Measurements from ENCODE around the gene LYPD3. TPM values are rescaled to one million over a fixed set of nuclear protein-coding genes. Genes with fewer than 3 reads are reported as not detected.

LYPD3 gene
- total and polyA plus RNA-seq, 7 experiments from 2014 or later = 1.1 to 30.6 (median 6.5) TPM

- peak overlapping the region; percentile 92 for H3K27ac ChIP-seq (ENCODE audit: low read depth, low read length)
- intact Hi-C loops (cut with micrococcal nuclease) = no loop called here
- Mint-ChIP-seq H3K36me3 (peaks cover 0 to 17% (median 6%) of the 10 kb centered on the region in 5 donors), H3K27me3 (no peaks in the 10 kb centered on the region), H3K27ac (peak overlapping the region in 8 of 9 donors; percentile 95 to 100 (median 98)), H3K4me3 (no peak overlapping the region), H3K9me3 (no peaks in the 10 kb centered on the region), H3K4me1 (peaks cover 12 to 40% (median 36%) of the 10 kb centered on the region in 7 donors)
- H3K9me3 ChIP-seq (ENCODE audit: control insufficient read depth in 2 of 3, low read length in 3 of 3) = no peaks in the 10 kb centered on the region
- H3K36me3 ChIP-seq (ENCODE audit: control insufficient read depth in 2 of 3, insufficient read depth in 3 of 3, low read length in 3 of 3) = peaks cover 0 to 14% (median 0%) of the 10 kb centered on the region in 3 experiments
- peaks cover 9 to 17% of the 10 kb centered on the region in 2 donors for H3K4me1 ChIP-seq (ENCODE audit: control insufficient read depth in 2 of 2, insufficient read depth in 2 of 2, low read length in 2 of 2)
- H3K27me3 ChIP-seq (ENCODE audit: control insufficient read depth in 2 of 2, insufficient read depth in 2 of 2, low read length in 2 of 2) = no peaks in the 10 kb centered on the region
- ChIA-PET CTCF (interaction anchor here (0.6 to 0.7 kb wide), 2 partner anchors 62 to 1473 kb away, joined by 3 to 4 read pairs; no protein-coding TSS in a partner anchor), POLR2A (interaction anchor here (1.2 to 6.2 kb wide), 3 partner anchors 13 to 38 kb away, joined by 5 to 64 read pairs (median 7); no protein-coding TSS in a partner anchor)
- ATAC-seq (no peak), DNase-seq (no peak)
- no peak overlapping the region for H3K4me3 ChIP-seq (ENCODE audit: low read length)
These were observed 11.2 kb upstream of the LYPD3 start for GRCh38 chr19:43476606-43477005.

DNA sequence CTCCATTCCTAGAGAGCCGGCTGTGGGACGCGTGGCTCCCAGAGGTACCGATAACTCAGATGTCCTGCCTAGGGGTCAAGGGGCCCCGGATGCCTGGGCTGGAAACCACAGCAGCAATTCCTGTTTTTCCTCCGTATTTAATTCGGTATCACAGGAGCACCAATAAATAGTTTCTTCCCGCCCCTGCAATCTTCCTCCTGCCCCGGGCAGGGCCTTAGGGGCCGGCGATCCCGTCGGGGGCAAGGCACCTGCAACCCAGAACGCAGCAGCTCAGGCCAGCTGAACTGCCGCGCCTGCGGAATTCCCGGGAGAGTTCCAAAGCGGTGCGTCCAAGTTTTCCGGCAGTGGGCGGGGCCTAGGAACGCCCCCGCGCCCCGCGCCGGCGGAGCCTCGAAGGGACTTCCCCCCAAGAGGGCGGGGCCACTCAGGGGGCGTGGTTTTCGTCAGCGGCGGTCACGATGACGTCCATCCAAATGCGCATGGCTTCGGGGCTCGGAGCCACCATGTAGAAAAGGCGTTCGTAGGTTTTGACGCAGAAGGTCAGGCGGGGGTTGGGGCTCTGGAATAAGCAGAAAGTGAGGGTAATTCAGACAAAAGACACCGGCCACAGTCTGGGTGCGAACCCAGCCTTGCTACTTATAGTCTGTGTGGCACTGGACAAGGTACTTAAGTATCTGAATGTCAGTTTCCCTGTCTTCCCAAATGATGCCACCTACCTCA, 9.7 kb upstream of the LYPD3 start:
- DNase-seq (peak; percentile 95 to 99 (median 98)), ATAC-seq (peak; percentile 93)
- Histone ChIP-seq H3K36me3 (ENCODE audit: control insufficient read depth in 2 of 3, insufficient read depth in 3 of 3, low read length in 3 of 3) (peaks cover 0 to 14% (median 0%) of the 10 kb centered on the region in 3 experiments), H3K27me3 (ENCODE audit: control insufficient read depth in 2 of 2, insufficient read depth in 2 of 2, low read length in 2 of 2) (no peaks in the 10 kb centered on the region), H3K9me3 (ENCODE audit: control insufficient read depth in 2 of 3, low read length in 3 of 3) (no peaks in the 10 kb centered on the region), H3K4me1 (ENCODE audit: control insufficient read depth in 2 of 2, insufficient read depth in 2 of 2, low read length in 2 of 2) (peaks cover 9 to 30% of the 10 kb centered on the region in 2 donors), H3K4me3 (ENCODE audit: low read length) (peak overlapping the region; percentile 77), H3K27ac (ENCODE audit: low read depth, low read length) (peak overlapping the region; percentile 92)
- intact Hi-C loops (cut with micrococcal nuclease) = loop anchor here (1.0 kb wide), 5 partner anchors 12 to 121 kb away; partner anchors contain the start of genes PHLDB3 (in 2 of the 2), IRGQ (in 1 of the 2) and ZNF576 (in 1 of the 2)
- Mint-ChIP-seq H3K4me1 (peaks cover 13 to 55% (median 41%) of the 10 kb centered on the region in 7 donors), H3K27me3 (no peaks in the 10 kb centered on the region), H3K27ac (peak overlapping the region; percentile 93 to 100 (median 98)), H3K36me3 (peaks cover 0 to 13% (median 6%) of the 10 kb centered on the region in 5 donors), H3K4me3 (peak overlapping the region; percentile 75 to 93 (median 86)), H3K9me3 (no peaks in the 10 kb centered on the region)
- POLR2A ChIA-PET = interaction anchor here (1.3 to 6.2 kb wide), 4 partner anchors 9 to 58 kb away, joined by 3 to 64 read pairs (median 8); partner anchors contain the start of gene ZNF575
- CTCF ChIA-PET = interaction anchor here (0.6 kb wide), 1 partner anchor 36 kb away, joined by 3 read pairs; no protein-coding TSS in a partner anchor

DNA sequence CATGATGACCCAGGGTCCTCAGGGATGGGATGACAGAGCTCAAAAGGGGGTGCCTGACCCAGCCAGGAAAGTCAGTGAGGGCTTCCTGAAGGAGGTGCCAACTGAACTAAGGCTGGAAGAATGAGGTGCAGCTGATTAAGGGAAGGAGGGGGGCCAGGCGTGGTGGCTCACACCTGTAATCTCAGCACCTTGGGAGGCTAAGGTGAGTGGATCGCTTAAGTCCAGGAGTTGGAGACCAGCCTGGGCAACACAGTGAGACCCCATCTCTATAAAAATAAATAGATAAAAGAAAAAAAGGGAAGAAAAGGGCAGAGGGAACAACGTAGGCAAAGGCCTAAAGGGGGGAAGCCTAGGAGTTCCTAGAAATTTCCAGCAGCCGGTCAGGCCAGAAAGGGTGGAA, 9.1 kb upstream of the LYPD3 start:
- peaks cover 0 to 14% (median 0%) of the 10 kb centered on the region in 3 experiments for H3K36me3 ChIP-seq (ENCODE audit: control insufficient read depth in 2 of 3, insufficient read depth in 3 of 3, low read length in 3 of 3)
- intact Hi-C loops (cut with micrococcal nuclease) = no loop called here
- peaks cover 11 to 34% of the 10 kb centered on the region in 2 donors for H3K4me1 ChIP-seq (ENCODE audit: control insufficient read depth in 2 of 2, insufficient read depth in 2 of 2, low read length in 2 of 2)
- H3K9me3 ChIP-seq (ENCODE audit: control insufficient read depth in 2 of 3, low read length in 3 of 3) = no peaks in the 10 kb centered on the region
- no peaks in the 10 kb centered on the region for H3K9me3 Mint-ChIP-seq
- no peaks in the 10 kb centered on the region for H3K27me3 Mint-ChIP-seq
- CTCF ChIA-PET = interaction anchor here (0.6 kb wide), 2 partner anchors 9 to 35 kb away, joined by 3 to 4 read pairs; partner anchors contain the start of gene LYPD3
- no peak for ATAC-seq
- DNase-seq = no peak
- H3K4me1 Mint-ChIP-seq = peaks cover 13 to 62% (median 47%) of the 10 kb centered on the region in 7 donors
- no peaks in the 10 kb centered on the region for H3K27me3 ChIP-seq (ENCODE audit: control insufficient read depth in 2 of 2, insufficient read depth in 2 of 2, low read length in 2 of 2)
- peaks cover 0 to 13% (median 6%) of the 10 kb centered on the region in 5 donors for H3K36me3 Mint-ChIP-seq
- POLR2A ChIA-PET = interaction anchor here (0.6 to 6.2 kb wide), 6 partner anchors 8 to 82 kb away, joined by 3 to 64 read pairs (median 5); partner anchors contain the start of gene ZNF575
- no peak overlapping the region for H3K4me3 ChIP-seq (ENCODE audit: low read length)
- peak overlapping the region in 8 of 10 donors; percentile 75 to 93 (median 84) for H3K4me3 Mint-ChIP-seq
- peak overlapping the region; percentile 92 for H3K27ac ChIP-seq (ENCODE audit: low read depth, low read length)
- H3K27ac Mint-ChIP-seq = peak overlapping the region; percentile 2 to 100 (median 98)

- ATAC-seq (no peak), DNase-seq (no peak)
- intact Hi-C loops (cut with micrococcal nuclease) = no loop called here
- H3K27ac Mint-ChIP-seq = peak overlapping the region in 8 of 9 donors; percentile 82 to 99 (median 98)
- Histone ChIP-seq H3K4me3 (ENCODE audit: low read length) (no peak overlapping the region), H3K27ac (ENCODE audit: low read depth, low read length) (peak overlapping the region; percentile 93), H3K36me3 (ENCODE audit: control insufficient read depth in 2 of 3, insufficient read depth in 3 of 3, low read length in 3 of 3) (no peaks in the 10 kb centered on the region), H3K27me3 (ENCODE audit: control insufficient read depth in 2 of 2, insufficient read depth in 2 of 2, low read length in 2 of 2) (no peaks in the 10 kb centered on the region), H3K4me1 (ENCODE audit: control insufficient read depth in 2 of 2, insufficient read depth in 2 of 2, low read length in 2 of 2) (peaks cover 22 to 56% of the 10 kb centered on the region in 2 donors), H3K9me3 (ENCODE audit: control insufficient read depth in 2 of 3, low read length in 3 of 3) (no peaks in the 10 kb centered on the region)
- peak overlapping the region in 5 of 10 donors; percentile 32 to 82 (median 62) for H3K4me3 Mint-ChIP-seq
- H3K9me3 Mint-ChIP-seq = no peaks in the 10 kb centered on the region
- POLR2A ChIA-PET = interaction anchor here (1.2 to 1.4 kb wide), 2 partner anchors 16 to 33 kb away, joined by 5 read pairs; partner anchors contain the start of gene PHLDB3
- no peaks in the 10 kb centered on the region for H3K27me3 Mint-ChIP-seq
- CTCF ChIA-PET = no interaction called here
- peaks cover 0 to 5% (median 4%) of the 10 kb centered on the region in 5 donors for H3K36me3 Mint-ChIP-seq
- H3K4me1 Mint-ChIP-seq = peaks cover 30 to 91% (median 73%) of the 10 kb centered on the region in 7 donors
These were observed 5.7 kb upstream of the LYPD3 start for GRCh38 chr19:43471091-43471490.

DNA sequence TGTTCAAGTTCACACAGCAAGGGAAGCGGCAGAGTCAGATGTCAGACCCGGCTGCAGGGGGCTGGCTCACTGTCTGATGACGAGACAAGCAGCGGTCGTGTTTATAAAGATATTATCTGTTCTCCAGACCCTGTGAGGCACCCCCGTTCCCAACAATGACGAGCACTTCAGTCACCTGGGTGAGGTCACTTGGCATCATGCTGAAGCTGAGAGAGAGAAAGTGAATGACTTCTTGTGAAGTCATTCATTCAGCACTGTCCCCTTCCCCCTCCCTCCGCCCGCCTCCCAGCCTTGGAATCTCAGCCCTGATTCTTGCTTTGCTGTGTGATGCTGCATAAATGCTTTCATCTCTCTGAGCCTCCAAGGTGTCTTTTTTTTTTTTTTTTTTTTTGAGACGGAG, 4.9 kb upstream of the LYPD3 start:
- ATAC-seq (peak; percentile 84), DNase-seq (peak in 8 of 9 donors; percentile 36 to 100 (median 87))
- Mint-ChIP-seq H3K27ac (peak overlapping the region; percentile 77 to 99 (median 98)), H3K9me3 (no peaks in the 10 kb centered on the region), H3K27me3 (no peaks in the 10 kb centered on the region), H3K4me3 (peak overlapping the region in 9 of 10 donors; percentile 32 to 82 (median 70)), H3K4me1 (peaks cover 29 to 89% (median 74%) of the 10 kb centered on the region in 7 donors), H3K36me3 (peaks cover 0 to 1% (median under 1%) of the 10 kb centered on the region in 5 donors)
- no peaks in the 10 kb centered on the region for H3K27me3 ChIP-seq (ENCODE audit: control insufficient read depth in 2 of 2, insufficient read depth in 2 of 2, low read length in 2 of 2)
- H3K4me1 ChIP-seq (ENCODE audit: control insufficient read depth in 2 of 2, insufficient read depth in 2 of 2, low read length in 2 of 2) = peaks cover 17 to 49% of the 10 kb centered on the region in 2 donors
- CTCF ChIA-PET = interaction anchor here (0.7 kb wide), 1 partner anchor 39 kb away, joined by 3 read pairs; no protein-coding TSS in a partner anchor
- intact Hi-C loops (cut with micrococcal nuclease) = no loop called here
- H3K27ac ChIP-seq (ENCODE audit: low read depth, low read length) = peak overlapping the region; percentile 93
- H3K36me3 ChIP-seq (ENCODE audit: control insufficient read depth in 2 of 3, insufficient read depth in 3 of 3, low read length in 3 of 3) = no peaks in the 10 kb centered on the region
- POLR2A ChIA-PET = interaction anchor here (0.6 to 1.4 kb wide), 3 partner anchors 16 to 63 kb away, joined by 3 to 5 read pairs (median 5); partner anchors contain the start of genes PHLDB3 and ZNF575
- H3K9me3 ChIP-seq (ENCODE audit: control insufficient read depth in 2 of 3, low read length in 3 of 3) = no peaks in the 10 kb centered on the region
- H3K4me3 ChIP-seq (ENCODE audit: low read length) = no peak overlapping the region

- Histone ChIP-seq H3K4me1 (ENCODE audit: control insufficient read depth in 2 of 2, insufficient read depth in 2 of 2, low read length in 2 of 2) (peaks cover 19 to 55% of the 10 kb centered on the region in 2 donors), H3K36me3 (ENCODE audit: control insufficient read depth in 2 of 3, insufficient read depth in 3 of 3, low read length in 3 of 3) (no peaks in the 10 kb centered on the region), H3K9me3 (ENCODE audit: control insufficient read depth in 2 of 3, low read length in 3 of 3) (no peaks in the 10 kb centered on the region), H3K27ac (ENCODE audit: low read depth, low read length) (peak overlapping the region; percentile 93), H3K27me3 (ENCODE audit: control insufficient read depth in 2 of 2, insufficient read depth in 2 of 2, low read length in 2 of 2) (no peaks in the 10 kb centered on the region), H3K4me3 (ENCODE audit: low read length) (peak overlapping the region; percentile 4)
- H3K4me3 Mint-ChIP-seq = peak overlapping the region; percentile 10 to 82 (median 64)
- POLR2A ChIA-PET = interaction anchor here (0.9 to 1.8 kb wide), 4 partner anchors 9 to 106 kb away, joined by 3 to 7 read pairs (median 4); partner anchors contain the start of genes PINLYP and XRCC1
- peak in 7 of 9 donors; percentile 68 to 80 (median 76) for DNase-seq
- no peaks in the 10 kb centered on the region for H3K36me3 Mint-ChIP-seq
- CTCF ChIA-PET = interaction anchor here (3.5 kb wide), 1 partner anchor 21 kb away, joined by 15 read pairs; no protein-coding TSS in a partner anchor
- peak overlapping the region; percentile 82 to 99 (median 98) for H3K27ac Mint-ChIP-seq
- no peaks in the 10 kb centered on the region for H3K27me3 Mint-ChIP-seq
- no peaks in the 10 kb centered on the region for H3K9me3 Mint-ChIP-seq
- H3K4me1 Mint-ChIP-seq = peaks cover 33 to 91% (median 62%) of the 10 kb centered on the region in 7 donors
- peak; percentile 56 for ATAC-seq
- intact Hi-C loops (cut with micrococcal nuclease) = loop anchor here (1.0 to 10.0 kb wide), 2 partner anchors 50 to 286 kb away; partner anchors contain the start of gene SMG9 (in 1 of the 2)
These were observed 3.7 kb upstream of the LYPD3 start for GRCh38 chr19:43469160-43469480.

Data from naive thymus-derived CD4-positive, alpha-beta T cell (primary cell).